HCT116 (cell line): Measurements from ENCODE around the gene ADRA1B.

Source experiments
- CTCF ChIP-seq, 3 experiments: fragments of 200-600 bp in 1 of 3; sonication (generic) in 1 of 3; IDR thresholded peaks in 2 of 3; conservative IDR thresholded peaks in 1 of 3; 2 replicates each; pipeline ENCODE4 v1.5.1; 2012 to 2017; ENCODE audit warnings: low read depth in 2 of 3, low read length in 2 of 3, antibody characterized with exemption in 1 of 3, borderline replicate concordance in 1 of 3, control low read depth in 1 of 3, mild to moderate bottlenecking in 1 of 3, mixed read lengths in 1 of 3, mixed run types in 1 of 3, moderate library complexity in 1 of 3; ENCODE audit not compliant: insufficient read depth in 1 of 3
- EZH2 ChIP-seq: fragments of 200-600 bp; sonication (generic); IDR thresholded peaks from 2 replicates; pipeline ENCODE4 v1.6.1; 2017; ENCODE audit warnings: antibody characterized with exemption, mixed run types
- RAD21 ChIP-seq: IDR thresholded peaks from 2 replicates; pipeline ENCODE4 v1.6.1; 2012; ENCODE audit warnings: low read depth, mild to moderate bottlenecking
- TF ChIP-seq, protein P1 (sequence below): IDR thresholded peaks from 2 replicates; pipeline ENCODE4 v1.6.1; 2012; ENCODE audit warnings: low read depth

- no peak for TF ChIP-seq RAD21
- TF ChIP-seq, protein P1, sequence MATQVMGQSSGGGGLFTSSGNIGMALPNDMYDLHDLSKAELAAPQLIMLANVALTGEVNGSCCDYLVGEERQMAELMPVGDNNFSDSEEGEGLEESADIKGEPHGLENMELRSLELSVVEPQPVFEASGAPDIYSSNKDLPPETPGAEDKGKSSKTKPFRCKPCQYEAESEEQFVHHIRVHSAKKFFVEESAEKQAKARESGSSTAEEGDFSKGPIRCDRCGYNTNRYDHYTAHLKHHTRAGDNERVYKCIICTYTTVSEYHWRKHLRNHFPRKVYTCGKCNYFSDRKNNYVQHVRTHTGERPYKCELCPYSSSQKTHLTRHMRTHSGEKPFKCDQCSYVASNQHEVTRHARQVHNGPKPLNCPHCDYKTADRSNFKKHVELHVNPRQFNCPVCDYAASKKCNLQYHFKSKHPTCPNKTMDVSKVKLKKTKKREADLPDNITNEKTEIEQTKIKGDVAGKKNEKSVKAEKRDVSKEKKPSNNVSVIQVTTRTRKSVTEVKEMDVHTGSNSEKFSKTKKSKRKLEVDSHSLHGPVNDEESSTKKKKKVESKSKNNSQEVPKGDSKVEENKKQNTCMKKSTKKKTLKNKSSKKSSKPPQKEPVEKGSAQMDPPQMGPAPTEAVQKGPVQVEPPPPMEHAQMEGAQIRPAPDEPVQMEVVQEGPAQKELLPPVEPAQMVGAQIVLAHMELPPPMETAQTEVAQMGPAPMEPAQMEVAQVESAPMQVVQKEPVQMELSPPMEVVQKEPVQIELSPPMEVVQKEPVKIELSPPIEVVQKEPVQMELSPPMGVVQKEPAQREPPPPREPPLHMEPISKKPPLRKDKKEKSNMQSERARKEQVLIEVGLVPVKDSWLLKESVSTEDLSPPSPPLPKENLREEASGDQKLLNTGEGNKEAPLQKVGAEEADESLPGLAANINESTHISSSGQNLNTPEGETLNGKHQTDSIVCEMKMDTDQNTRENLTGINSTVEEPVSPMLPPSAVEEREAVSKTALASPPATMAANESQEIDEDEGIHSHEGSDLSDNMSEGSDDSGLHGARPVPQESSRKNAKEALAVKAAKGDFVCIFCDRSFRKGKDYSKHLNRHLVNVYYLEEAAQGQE, result no peak
- no peak for TF ChIP-seq CTCF (IDR thresholded peaks at IDR 0.05 in 2 of 3, conservative IDR thresholded peaks at IDR 0.05 in 1 of 3; ENCODE audit: borderline replicate concordance in 1 of 3, insufficient read depth in 1 of 3, low read depth in 2 of 3, low read length in 2 of 3)
- TF ChIP-seq EZH2, result no peak
These were observed 11.4 kb upstream of the ADRA1B start for GRCh38 chr5:159904874-159905273.
